ENCODE measurements around the gene MEF2C.

GRCh38 chr5:88778736-88779135 is 104.2 kb downstream of the MEF2C start:
- TF ChIP-seq CTCF (IDR thresholded peaks at IDR 0.05) = no peak
- TF ChIP-seq POLR2A (IDR thresholded peaks at IDR 0.05) = no peak

Measured in stomach (tissue), 4 donors.